K562 (cell line): Measurements from ENCODE around the gene MAGIX. TPM values are rescaled to one million over a fixed set of nuclear protein-coding genes. Genes with fewer than 3 reads are reported as not detected.
A peak's percentile ranks its signal among the peaks of the same experiment; 100 is the strongest.

Source experiments
- HNRNPK ChIP-seq: fragments of 200-400 bp; formaldehyde crosslinking; IDR thresholded peaks from one replicate; pipeline ENCODE4 v1.6.1; 2018; ENCODE audit warnings: mild to moderate bottlenecking, low read depth, low read length; ENCODE audit not compliant: poor library complexity, severe bottlenecking
- NCOA1 ChIP-seq: fragments of 450-650 bp; IDR thresholded peaks from 2 replicates; pipeline ENCODE4 v1.6.1; 2016; ENCODE audit warnings: low read depth
- RAD21 ChIP-seq, 2 experiments: fragments of 250-450 bp in 1 of 2; fragments of 450-650 bp in 1 of 2; sonication (Bioruptor Pico) in 1 of 2; formaldehyde crosslinking in 1 of 2; IDR thresholded peaks in 1 of 2; conservative IDR thresholded peaks in 1 of 2; 2 replicates each; pipeline versions ENCODE4 v1.4.0 to v1.8.0; 2020 to 2022; ENCODE audit warnings: mild to moderate bottlenecking in 2 of 2, moderate library complexity in 1 of 2
- SMAD2 ChIP-seq: fragments of 150-350 bp; IDR thresholded peaks from 2 replicates; pipeline ENCODE4 v1.6.1; 2014; ENCODE audit warnings: low read depth, mild to moderate bottlenecking, low read length
- SUPT5H ChIP-seq: fragments of 450-650 bp; IDR thresholded peaks from 2 replicates; pipeline ENCODE4 v1.6.1; 2016
- TEAD2 ChIP-seq: fragments of 450-650 bp; IDR thresholded peaks from 2 replicates; pipeline ENCODE4 v1.6.1; 2016; ENCODE audit warnings: missing genetic modification characterization, control low read depth, missing compliant biosample characterization
- YY1 ChIP-seq, 3 experiments: IDR thresholded peaks; 2 replicates each; pipeline ENCODE4 v1.6.1; 2011; ENCODE audit warnings: low read length in 2 of 3, mild to moderate bottlenecking in 2 of 3, moderate library complexity in 2 of 3, borderline replicate concordance in 1 of 3, control low read depth in 1 of 3, low read depth in 1 of 3; ENCODE audit not compliant: insufficient read depth in 3 of 3, insufficient replicate concordance in 2 of 3, control insufficient read depth in 1 of 3, insufficient read length in 1 of 3; ENCODE audit errors: extremely low read depth in 1 of 3
- ZNF224 ChIP-seq: sonication (generic); formaldehyde crosslinking; IDR thresholded peaks from 2 replicates; pipeline ENCODE4 v1.8.0; 2022; ENCODE audit warnings: mild to moderate bottlenecking, missing genetic modification reagents
- ZNF668 ChIP-seq: fragments of 250-450 bp; sonication (Bioruptor Pico); IDR thresholded peaks from 2 replicates; pipeline ENCODE4 v1.8.0; 2022; ENCODE audit warnings: mild to moderate bottlenecking, inconsistent platforms
- ZNF785 ChIP-seq: fragments of 250-450 bp; sonication (Bioruptor Pico); IDR thresholded peaks from 2 replicates; pipeline ENCODE4 v1.4.0; 2020; ENCODE audit warnings: mild to moderate bottlenecking
- polyA plus RNA-seq, 8 experiments: library from polyadenylated mRNA; depleted of rRNA in 4 of 8; stranded (reverse) in 5 of 8; unstranded in 3 of 8; fragments of >200 nt; fragmentation: Nextera tagmentation in 2 of 8; fragmentation: Illumina TruSeq in 1 of 8; extraction: Ambion mirVana in 2 of 8; extraction: Trizol in 1 of 8; gene quantifications; 2 replicates each; pipeline versions ENCODE4 v1.2.1 to v1.2.3, GENCODE V29; 2011 to 2014; ENCODE audit warnings: inconsistent platforms in 1 of 8, missing spikeins in 1 of 8
- total RNA-seq, 7 experiments: library from RNA; depleted of rRNA in 6 of 7; stranded (reverse); fragments of >200 nt in 6 of 7; fragmentation: Illumina TruSeq in 2 of 7; extraction: Trizol in 2 of 7; gene quantifications; 2 replicates each; pipeline versions ENCODE4 v1.2.1 to v1.2.3, GENCODE V29; 2011 to 2021; ENCODE audit warnings: low replicate concordance in 1 of 7
- TF ChIP-seq, protein P1 (sequence below): IDR thresholded peaks from 2 replicates; pipeline ENCODE4 v1.6.1; 2011; ENCODE audit warnings: borderline replicate concordance, low read depth, mild to moderate bottlenecking, moderate library complexity, low read length; ENCODE audit not compliant: insufficient read depth, poor library complexity, severe bottlenecking
- TF ChIP-seq, protein P2 (sequence below): sonication (generic); formaldehyde crosslinking; IDR thresholded peaks from 2 replicates; pipeline ENCODE4 v1.9.0; 2022; ENCODE audit warnings: mild to moderate bottlenecking, missing genetic modification reagents
- TF ChIP-seq, protein P3 (sequence below), 2 experiments: fragments of 450-650 bp in 1 of 2; sonication (generic) in 1 of 2; formaldehyde crosslinking in 1 of 2; IDR thresholded peaks; 2 replicates each; pipeline versions ENCODE4 v1.7.1 to v1.9.0; 2016 to 2022; ENCODE audit warnings: inconsistent platforms in 1 of 2, mild to moderate bottlenecking in 1 of 2, missing genetic modification reagents in 1 of 2

MAGIX gene
- total and polyA plus RNA-seq, 9 of the 15 experiments (the other 6 are each of a cell fraction or from before 2014, with no cell fraction given): 0.08 to 3.5 (median 0.47) TPM

DNA sequence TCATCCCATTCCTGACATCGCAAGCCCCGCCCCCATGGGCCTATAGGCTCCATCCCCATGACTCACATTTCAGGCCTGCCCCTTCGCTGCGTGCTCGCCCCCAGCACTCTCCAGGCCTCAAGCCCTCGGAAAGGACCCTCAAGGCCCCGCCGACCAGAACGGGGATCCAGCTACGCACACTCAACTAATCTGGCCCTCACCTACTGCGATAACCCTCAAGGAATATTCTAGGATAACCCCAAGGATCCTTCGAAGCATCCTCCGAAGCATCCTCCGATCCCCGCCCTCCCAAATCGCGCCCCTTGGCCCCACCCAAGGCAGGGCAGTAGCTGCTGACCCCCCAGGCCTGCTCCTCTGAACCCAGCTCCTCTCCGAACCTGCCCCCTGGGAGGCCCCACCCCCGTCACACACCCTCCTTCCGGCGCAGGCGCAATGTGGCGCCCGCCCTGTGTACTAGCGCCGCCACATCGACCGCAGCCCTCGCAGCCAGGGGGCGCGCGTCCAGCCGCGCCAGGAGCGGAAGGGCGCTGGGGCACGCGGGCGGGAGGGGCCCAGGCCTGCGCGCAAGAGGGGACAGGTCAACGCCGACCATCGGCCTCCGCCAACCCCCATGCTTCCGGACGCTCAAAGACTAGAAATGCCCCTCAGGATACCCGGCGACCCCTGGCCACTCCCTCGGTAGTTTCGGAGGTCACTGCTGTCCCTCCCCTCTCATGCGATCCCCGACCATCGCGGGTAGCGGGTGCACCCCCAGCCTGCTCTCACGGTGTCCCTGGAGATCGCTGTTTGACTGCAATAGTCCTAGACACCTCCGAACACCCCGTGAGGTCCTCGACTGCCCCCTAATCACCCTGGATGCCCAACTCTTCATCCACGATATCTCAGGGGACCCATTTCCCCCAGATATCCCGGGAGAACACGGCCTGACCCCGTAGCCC is 6.4 kb upstream of the MAGIX start (continued):
- TF ChIP-seq HNRNPK (no peak), SUPT5H (peak; percentile 73), RAD21 (CRISPR knock-in tag; conservative IDR thresholded peaks at IDR 0.05 in 1 of 2, IDR thresholded peaks at IDR 0.05 in 1 of 2) (peak; percentile 59 to 62), ZNF668 (no peak), YY1 (IDR thresholded peaks at IDR 0.05; ENCODE audit: borderline replicate concordance in 1 of 3, control insufficient read depth in 1 of 3, extremely low read depth in 1 of 3, insufficient read depth in 3 of 3, insufficient read length in 1 of 3, insufficient replicate concordance in 2 of 3, low read depth in 1 of 3, low read length in 2 of 3) (peak in 2 of 3 experiments; percentile 54 to 61), TEAD2 (tag) (no peak), NCOA1 (no peak), ZNF224 (CRISPR knock-in tag) (peak; percentile 86; the same call in 1 of the 2 replicates), ZNF785 (CRISPR knock-in tag) (no peak), SMAD2 (no peak)
- TF ChIP-seq, protein P1, sequence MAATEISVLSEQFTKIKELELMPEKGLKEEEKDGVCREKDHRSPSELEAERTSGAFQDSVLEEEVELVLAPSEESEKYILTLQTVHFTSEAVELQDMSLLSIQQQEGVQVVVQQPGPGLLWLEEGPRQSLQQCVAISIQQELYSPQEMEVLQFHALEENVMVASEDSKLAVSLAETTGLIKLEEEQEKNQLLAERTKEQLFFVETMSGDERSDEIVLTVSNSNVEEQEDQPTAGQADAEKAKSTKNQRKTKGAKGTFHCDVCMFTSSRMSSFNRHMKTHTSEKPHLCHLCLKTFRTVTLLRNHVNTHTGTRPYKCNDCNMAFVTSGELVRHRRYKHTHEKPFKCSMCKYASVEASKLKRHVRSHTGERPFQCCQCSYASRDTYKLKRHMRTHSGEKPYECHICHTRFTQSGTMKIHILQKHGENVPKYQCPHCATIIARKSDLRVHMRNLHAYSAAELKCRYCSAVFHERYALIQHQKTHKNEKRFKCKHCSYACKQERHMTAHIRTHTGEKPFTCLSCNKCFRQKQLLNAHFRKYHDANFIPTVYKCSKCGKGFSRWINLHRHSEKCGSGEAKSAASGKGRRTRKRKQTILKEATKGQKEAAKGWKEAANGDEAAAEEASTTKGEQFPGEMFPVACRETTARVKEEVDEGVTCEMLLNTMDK: peak; percentile 97
- TF ChIP-seq, protein P2, sequence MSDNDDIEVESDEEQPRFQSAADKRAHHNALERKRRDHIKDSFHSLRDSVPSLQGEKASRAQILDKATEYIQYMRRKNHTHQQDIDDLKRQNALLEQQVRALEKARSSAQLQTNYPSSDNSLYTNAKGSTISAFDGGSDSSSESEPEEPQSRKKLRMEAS (CRISPR knock-in tag): peak; percentile 99
- TF ChIP-seq, protein P3, sequence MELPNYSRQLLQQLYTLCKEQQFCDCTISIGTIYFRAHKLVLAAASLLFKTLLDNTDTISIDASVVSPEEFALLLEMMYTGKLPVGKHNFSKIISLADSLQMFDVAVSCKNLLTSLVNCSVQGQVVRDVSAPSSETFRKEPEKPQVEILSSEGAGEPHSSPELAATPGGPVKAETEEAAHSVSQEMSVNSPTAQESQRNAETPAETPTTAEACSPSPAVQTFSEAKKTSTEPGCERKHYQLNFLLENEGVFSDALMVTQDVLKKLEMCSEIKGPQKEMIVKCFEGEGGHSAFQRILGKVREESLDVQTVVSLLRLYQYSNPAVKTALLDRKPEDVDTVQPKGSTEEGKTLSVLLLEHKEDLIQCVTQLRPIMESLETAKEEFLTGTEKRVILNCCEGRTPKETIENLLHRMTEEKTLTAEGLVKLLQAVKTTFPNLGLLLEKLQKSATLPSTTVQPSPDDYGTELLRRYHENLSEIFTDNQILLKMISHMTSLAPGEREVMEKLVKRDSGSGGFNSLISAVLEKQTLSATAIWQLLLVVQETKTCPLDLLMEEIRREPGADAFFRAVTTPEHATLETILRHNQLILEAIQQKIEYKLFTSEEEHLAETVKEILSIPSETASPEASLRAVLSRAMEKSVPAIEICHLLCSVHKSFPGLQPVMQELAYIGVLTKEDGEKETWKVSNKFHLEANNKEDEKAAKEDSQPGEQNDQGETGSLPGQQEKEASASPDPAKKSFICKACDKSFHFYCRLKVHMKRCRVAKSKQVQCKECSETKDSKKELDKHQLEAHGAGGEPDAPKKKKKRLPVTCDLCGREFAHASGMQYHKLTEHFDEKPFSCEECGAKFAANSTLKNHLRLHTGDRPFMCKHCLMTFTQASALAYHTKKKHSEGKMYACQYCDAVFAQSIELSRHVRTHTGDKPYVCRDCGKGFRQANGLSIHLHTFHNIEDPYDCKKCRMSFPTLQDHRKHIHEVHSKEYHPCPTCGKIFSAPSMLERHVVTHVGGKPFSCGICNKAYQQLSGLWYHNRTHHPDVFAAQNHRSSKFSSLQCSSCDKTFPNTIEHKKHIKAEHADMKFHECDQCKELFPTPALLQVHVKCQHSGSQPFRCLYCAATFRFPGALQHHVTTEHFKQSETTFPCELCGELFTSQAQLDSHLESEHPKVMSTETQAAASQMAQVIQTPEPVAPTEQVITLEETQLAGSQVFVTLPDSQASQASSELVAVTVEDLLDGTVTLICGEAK (IDR thresholded peaks at IDR 0.05): no peak
- TF ChIP-seq, protein P3 (CRISPR knock-in tag; IDR thresholded peaks at IDR 0.05): 0 out of 2 replicates have a peak, but pooled peaks have one; percentile 36
